ENCODE results near the gene MS4A12. TPM values are rescaled to one million over a fixed set of nuclear protein-coding genes. Genes with fewer than 3 reads are reported as not detected.

Gene MS4A12
- total RNA-seq, 3 donors from 2014 or later (not counting 1 experiment from before 2014, with no cell fraction given), result not detected

DNA sequence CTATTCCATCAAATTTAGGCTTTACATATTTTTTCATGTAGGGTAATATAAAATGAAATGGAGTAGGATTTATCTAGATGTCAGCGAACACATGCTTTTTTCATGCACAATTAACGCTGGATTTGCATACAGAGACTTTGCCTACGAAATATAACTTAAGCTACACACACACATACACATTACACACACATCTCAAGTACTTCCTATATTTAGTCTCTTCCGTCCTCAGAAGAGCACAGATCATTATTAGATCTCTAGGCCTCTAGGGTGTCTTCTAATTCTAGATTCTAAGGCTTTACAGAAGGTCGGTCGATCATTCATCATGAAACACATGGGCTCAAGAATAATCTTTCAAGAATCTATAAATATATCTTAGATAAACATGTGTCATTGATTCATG, 18.8 kb downstream of the MS4A12 start:
- DNase-seq (no peak), ATAC-seq (no peak)
- no peaks in the 10 kb centered on the region for H3K9me3 Mint-ChIP-seq
- H3K27ac Mint-ChIP-seq, result no peak overlapping the region
- H3K4me1 Mint-ChIP-seq, result no peaks in the 10 kb centered on the region
- H3K9me3 ChIP-seq (ENCODE audit: control insufficient read depth, insufficient read depth, low read length), result no peaks in the 10 kb centered on the region
- intact Hi-C loops (cut with micrococcal nuclease), result no loop called here
- no peaks in the 10 kb centered on the region for H3K36me3 ChIP-seq (ENCODE audit: control insufficient read depth, insufficient read depth, low read length)
- H3K4me1 ChIP-seq (ENCODE audit: control insufficient read depth, insufficient read depth, low read length), result no peaks in the 10 kb centered on the region
- H3K27me3 ChIP-seq (ENCODE audit: control insufficient read depth, insufficient read depth, low read length), result peaks cover 7% of the 10 kb centered on the region
- WGBS (ENCODE audit: insufficient coverage), result 54% methylated on average over 6 of the region's 6 CpGs
- no peaks in the 10 kb centered on the region for H3K36me3 Mint-ChIP-seq
- peaks cover 24 to 40% of the 10 kb centered on the region in 2 donors for H3K27me3 Mint-ChIP-seq (ENCODE audit: low read depth in 2 of 2)
- no peak overlapping the region for H3K27ac ChIP-seq (ENCODE audit: low read length)
- H3K4me3 Mint-ChIP-seq, result no peak overlapping the region
- TF ChIP-seq, protein P1, sequence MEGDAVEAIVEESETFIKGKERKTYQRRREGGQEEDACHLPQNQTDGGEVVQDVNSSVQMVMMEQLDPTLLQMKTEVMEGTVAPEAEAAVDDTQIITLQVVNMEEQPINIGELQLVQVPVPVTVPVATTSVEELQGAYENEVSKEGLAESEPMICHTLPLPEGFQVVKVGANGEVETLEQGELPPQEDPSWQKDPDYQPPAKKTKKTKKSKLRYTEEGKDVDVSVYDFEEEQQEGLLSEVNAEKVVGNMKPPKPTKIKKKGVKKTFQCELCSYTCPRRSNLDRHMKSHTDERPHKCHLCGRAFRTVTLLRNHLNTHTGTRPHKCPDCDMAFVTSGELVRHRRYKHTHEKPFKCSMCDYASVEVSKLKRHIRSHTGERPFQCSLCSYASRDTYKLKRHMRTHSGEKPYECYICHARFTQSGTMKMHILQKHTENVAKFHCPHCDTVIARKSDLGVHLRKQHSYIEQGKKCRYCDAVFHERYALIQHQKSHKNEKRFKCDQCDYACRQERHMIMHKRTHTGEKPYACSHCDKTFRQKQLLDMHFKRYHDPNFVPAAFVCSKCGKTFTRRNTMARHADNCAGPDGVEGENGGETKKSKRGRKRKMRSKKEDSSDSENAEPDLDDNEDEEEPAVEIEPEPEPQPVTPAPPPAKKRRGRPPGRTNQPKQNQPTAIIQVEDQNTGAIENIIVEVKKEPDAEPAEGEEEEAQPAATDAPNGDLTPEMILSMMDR (IDR thresholded peaks at IDR 0.05), result no peak
- H3K4me3 ChIP-seq (ENCODE audit: low read length), result no peak overlapping the region

DNA sequence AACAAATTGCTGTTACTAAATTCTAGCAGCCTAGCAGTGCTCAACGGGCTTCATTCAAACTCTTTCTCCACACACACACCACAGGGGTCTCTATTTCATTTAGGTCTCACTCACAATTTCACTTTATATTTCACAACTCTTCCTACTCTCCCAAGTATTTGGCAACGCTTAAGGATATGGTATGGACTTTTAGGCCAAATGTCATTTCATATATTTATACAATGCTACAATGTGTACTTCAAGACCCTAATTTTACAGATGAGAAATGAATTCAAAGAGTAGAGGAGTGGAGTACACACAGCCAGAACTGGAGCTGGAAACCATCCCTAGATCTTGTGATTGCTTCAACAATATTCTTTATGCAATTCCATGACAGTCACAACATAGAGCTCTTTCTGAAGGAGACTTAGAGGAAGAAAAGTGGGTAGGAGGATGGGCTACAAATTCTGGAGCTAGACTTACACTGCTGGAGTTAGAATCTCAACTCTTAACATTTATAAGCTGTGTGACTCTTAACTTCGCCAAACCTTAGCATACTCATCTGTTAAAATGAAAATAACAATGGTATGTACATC, 20.2 kb downstream of the MS4A12 start:
- TF ChIP-seq, protein P1 (IDR thresholded peaks at IDR 0.05), result no peak
- 87% methylated on average over 1 of the region's 3 CpGs for WGBS (ENCODE audit: insufficient coverage)
- H3K9me3 Mint-ChIP-seq, result no peaks in the 10 kb centered on the region

DNA sequence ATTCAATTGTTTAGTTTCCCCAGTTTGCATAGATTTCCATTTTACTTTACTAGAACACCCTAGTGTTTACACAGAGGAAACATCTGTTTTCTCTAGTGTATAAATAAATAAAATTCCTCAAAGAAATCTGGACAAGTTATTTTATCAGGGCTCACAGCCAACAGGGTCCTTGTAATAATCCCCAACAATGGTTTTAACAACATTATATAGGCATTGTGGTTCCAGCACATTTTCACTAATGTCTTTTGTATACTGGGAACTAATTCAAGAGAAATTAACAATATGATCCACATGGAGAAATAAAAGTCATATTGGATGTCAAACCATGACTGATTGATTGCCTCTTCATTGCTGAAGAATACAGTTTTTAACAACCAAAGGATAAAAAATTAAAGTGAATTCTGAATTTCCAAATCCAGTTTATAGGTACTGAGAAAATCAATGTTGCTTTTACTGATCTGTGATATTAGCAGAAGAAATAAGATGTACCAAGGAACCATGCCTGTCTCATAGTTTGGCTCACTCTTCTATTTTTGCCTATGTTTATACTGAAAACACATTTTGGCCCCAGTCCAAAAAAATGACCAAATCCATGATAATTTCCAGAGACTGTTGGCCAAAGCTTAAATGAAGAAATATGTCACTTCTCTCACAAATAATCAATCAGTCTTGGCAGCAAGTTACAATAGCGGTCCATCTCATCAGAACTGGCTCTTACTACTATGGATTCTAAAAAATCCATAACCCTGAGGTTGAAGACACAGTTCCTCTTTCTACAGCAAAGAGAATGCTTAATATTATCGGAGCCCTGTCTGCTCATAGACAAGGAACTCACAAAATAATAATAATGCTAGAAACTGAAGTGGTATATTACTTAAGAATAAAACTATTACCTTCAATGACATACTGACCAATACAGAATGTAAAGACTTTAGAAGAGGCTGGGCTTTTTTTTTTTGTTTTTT, 21.2 kb downstream of the MS4A12 start:
- Histone ChIP-seq H3K9me3 (ENCODE audit: control insufficient read depth, insufficient read depth, low read length) (no peaks in the 10 kb centered on the region), H3K4me3 (ENCODE audit: low read length) (no peak overlapping the region), H3K27me3 (ENCODE audit: control insufficient read depth, insufficient read depth, low read length) (peaks cover 4% of the 10 kb centered on the region), H3K4me1 (ENCODE audit: control insufficient read depth, insufficient read depth, low read length) (no peaks in the 10 kb centered on the region), H3K27ac (ENCODE audit: low read length) (no peak overlapping the region), H3K36me3 (ENCODE audit: control insufficient read depth, insufficient read depth, low read length) (no peaks in the 10 kb centered on the region)
- WGBS (ENCODE audit: insufficient coverage), result 94% methylated on average over 1 of the region's 2 CpGs
- intact Hi-C loops (cut with micrococcal nuclease), result no loop called here
- DNase-seq (no peak), ATAC-seq (no peak)
- Mint-ChIP-seq H3K4me3 (no peak overlapping the region), H3K27me3 (ENCODE audit: low read depth in 2 of 2) (peaks cover 13 to 27% of the 10 kb centered on the region in 2 donors), H3K36me3 (no peaks in the 10 kb centered on the region), H3K27ac (no peak overlapping the region), H3K4me1 (no peaks in the 10 kb centered on the region), H3K9me3 (no peaks in the 10 kb centered on the region)
- TF ChIP-seq, protein P1 (IDR thresholded peaks at IDR 0.05), result no peak

More for the DNA sequence above, 20.2 kb downstream of the MS4A12 start:
- ATAC-seq (no peak), DNase-seq (no peak)
- H3K9me3 ChIP-seq (ENCODE audit: control insufficient read depth, insufficient read depth, low read length), result no peaks in the 10 kb centered on the region
- no peaks in the 10 kb centered on the region for H3K36me3 ChIP-seq (ENCODE audit: control insufficient read depth, insufficient read depth, low read length)
- Mint-ChIP-seq H3K36me3 (no peaks in the 10 kb centered on the region), H3K27ac (no peak overlapping the region), H3K4me3 (no peak overlapping the region), H3K27me3 (ENCODE audit: low read depth in 2 of 2) (peaks cover 16 to 27% of the 10 kb centered on the region in 2 donors), H3K4me1 (no peaks in the 10 kb centered on the region)
- no peak overlapping the region for H3K4me3 ChIP-seq (ENCODE audit: low read length)
- no peak overlapping the region for H3K27ac ChIP-seq (ENCODE audit: low read length)
- intact Hi-C loops (cut with micrococcal nuclease), result no loop called here
- H3K4me1 ChIP-seq (ENCODE audit: control insufficient read depth, insufficient read depth, low read length), result no peaks in the 10 kb centered on the region
- H3K27me3 ChIP-seq (ENCODE audit: control insufficient read depth, insufficient read depth, low read length), result peaks cover 10% of the 10 kb centered on the region

Data from natural killer cell (primary cell).